NCI-H187 treated with DMSO at 0.1 percent for 48 hours (cell line): ENCODE measurements around the gene MAL.
"Not testable (repeated sequence)": the region's sequence is repeated elsewhere in the genome, so short reads cannot be mapped to it uniquely, and the experiment has no call there.

Experiments
- DNase-seq: peaks from one replicate; lab custom pipeline; 2025; lab: John Stamatoyannopoulos, UW

The MAL gene

DNA sequence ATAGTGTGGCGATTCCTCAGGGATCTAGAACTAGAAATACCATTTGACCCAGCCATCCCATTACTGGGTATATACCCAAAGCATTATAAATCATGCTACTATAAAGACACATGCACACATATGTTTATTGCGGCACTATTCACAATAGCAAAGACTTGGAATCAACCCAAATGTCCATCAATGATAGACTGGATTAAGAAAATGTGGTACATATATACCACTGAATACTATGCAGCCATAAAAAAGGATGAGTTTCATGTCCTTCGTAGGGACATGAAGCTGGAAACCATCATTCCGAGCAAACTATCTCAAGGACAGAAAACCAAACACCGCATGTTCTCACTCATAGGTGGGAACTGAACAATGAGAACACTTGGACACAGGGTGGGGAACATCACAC lies 72.8 kb downstream of the MAL start:
- not testable (repeated sequence) for DNase-seq

DNA sequence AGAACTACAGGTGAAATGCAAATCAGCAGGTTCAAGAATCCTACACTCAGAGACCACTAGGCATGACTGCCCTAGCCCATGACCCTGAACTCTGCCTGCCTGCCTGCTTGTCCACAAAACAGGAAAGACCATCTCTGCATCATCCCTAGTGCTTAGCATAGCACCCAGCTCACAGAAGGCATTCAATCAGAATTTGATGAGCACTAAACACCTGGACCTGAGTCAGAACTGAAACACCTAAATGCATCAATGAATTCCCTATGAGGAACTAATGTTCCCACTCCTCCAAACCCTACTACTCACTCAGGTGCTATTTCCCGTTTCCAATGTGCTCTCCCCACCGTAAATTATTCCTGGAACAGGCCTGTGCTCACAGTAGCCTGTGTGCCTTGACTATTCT lies 74.4 kb downstream of the MAL start:
- no peak for DNase-seq
